GM04504 (cell line): ENCODE results near the gene FOXD4.
"Not testable (repeated sequence)": the region's sequence is repeated elsewhere in the genome, so short reads cannot be mapped to it uniquely, and the experiment has no call there.

Experiments used
- DNase-seq: peaks from one replicate; pipeline ENCODE4 v3.0.0-alpha.2; 2012; ENCODE audit warnings: low read depth

FOXD4 gene

GRCh38 chr9:93909-94308 is 24.3 kb downstream of the FOXD4 start:
- not testable (repeated sequence) for DNase-seq

- not testable (repeated sequence) for DNase-seq
These were observed 27.4 kb downstream of the FOXD4 start for GRCh38 chr9:90851-91250.

- DNase-seq = not testable (repeated sequence)
These were observed 29.7 kb downstream of the FOXD4 start for GRCh38 chr9:88396-89037.

GRCh38 chr9:87860-88259 is 30.4 kb downstream of the FOXD4 start:
- DNase-seq = not testable (repeated sequence)

- not testable (repeated sequence) for DNase-seq
These were observed 31.1 kb downstream of the FOXD4 start for GRCh38 chr9:87105-87504.

- not testable (repeated sequence) for DNase-seq
These were observed 31.5 kb downstream of the FOXD4 start for GRCh38 chr9:86697-87096.

GRCh38 chr9:82932-83689 is 35.1 kb downstream of the FOXD4 start:
- DNase-seq = not testable (repeated sequence)

- DNase-seq = not testable (repeated sequence)
These were observed 39.9 kb downstream of the FOXD4 start for GRCh38 chr9:78333-78732.

GRCh38 chr9:76389-76788 is 41.8 kb downstream of the FOXD4 start:
- not testable (repeated sequence) for DNase-seq

GRCh38 chr9:73900-74525 is 44.2 kb downstream of the FOXD4 start:
- not testable (repeated sequence) for DNase-seq

- not testable (repeated sequence) for DNase-seq
These were observed 44.9 kb downstream of the FOXD4 start for GRCh38 chr9:73076-73899.
